IMR-90 (cell line): ENCODE data around the gene FBXL20. TPM values are rescaled to one million over a fixed set of nuclear protein-coding genes. Genes with fewer than 3 reads are reported as not detected.

Experiments
- ATAC-seq: fragments of 200-7000 bp; cut with Tn5 transposase; 2 replicates; pipeline ENCODE4 v1.9.1; 2020; ENCODE audit warnings: low read depth, mild to moderate bottlenecking, moderate library complexity
- BruUV-seq: library from RNA; stranded (reverse); fragments of 400-500 nt; replicated peaks from 2 replicates; lab custom pipeline; 2021; lab: Mats Ljungman, UMichigan
- CTCF ChIA-PET: fragments of 300-600 bp; formaldehyde crosslinking; extraction: SDS; loops from one replicate; lab custom pipeline; 2021; ENCODE audit warnings: antibody characterized with exemption; lab: Yijun Ruan, JAX
- POLR2A ChIA-PET: fragments of 300-600 bp; sonication (Branson Sonifier 250); formaldehyde crosslinking; loops from one replicate; lab custom pipeline; 2022; ENCODE audit warnings: antibody characterized with exemption; ENCODE audit not compliant: unreplicated experiment; lab: Charles Lee
- DNase-seq: peaks from one replicate; pipeline ENCODE4 v3.0.0; 2013
- H2AFZ ChIP-seq: replicated peaks from 2 replicates; pipeline ENCODE3; 2013; ENCODE audit warnings: low read length, mild to moderate bottlenecking; ENCODE audit not compliant: poor library complexity
- H2AK5ac ChIP-seq: 2 replicates; pipeline ENCODE4 v1.6.1; 2013; ENCODE audit warnings: low read depth, low read length, inconsistent platforms
- H2AK9ac ChIP-seq: replicated peaks from 2 replicates; pipeline ENCODE3; 2013; ENCODE audit warnings: mild to moderate bottlenecking, low read depth, low read length, moderate library complexity; ENCODE audit not compliant: poor library complexity
- H2BK120ac ChIP-seq: 2 replicates; pipeline ENCODE4 v1.6.1; 2013; ENCODE audit warnings: low read depth, low read length, inconsistent platforms
- H2BK15ac ChIP-seq: 3 replicates; pipeline ENCODE4 v1.6.1; 2013; ENCODE audit warnings: low read depth, low read length, inconsistent platforms
- H2BK20ac ChIP-seq: 2 replicates; pipeline ENCODE4 v1.6.1; 2013; ENCODE audit warnings: low read depth, mild to moderate bottlenecking, inconsistent platforms, low read length, moderate library complexity
- H2BK5ac ChIP-seq: 2 replicates; pipeline ENCODE4 v1.6.1; 2013; ENCODE audit warnings: mild to moderate bottlenecking, low read depth, low read length, inconsistent platforms; ENCODE audit not compliant: poor library complexity, severe bottlenecking
- H3K14ac ChIP-seq: replicated peaks from 2 replicates; pipeline ENCODE4 v1.6.1; 2013; ENCODE audit warnings: low read depth, low read length, inconsistent platforms
- H3K18ac ChIP-seq: 2 replicates; pipeline ENCODE4 v1.6.1; 2013; ENCODE audit warnings: low read depth, low read length, control low read depth
- H3K23ac ChIP-seq: 2 replicates; pipeline ENCODE4 v1.6.1; 2013; ENCODE audit warnings: low read depth, low read length, inconsistent platforms
- H3K27ac ChIP-seq: 2 replicates; pipeline ENCODE4 v1.5.1; 2013; ENCODE audit warnings: mild to moderate bottlenecking, control low read depth, low read length; ENCODE audit not compliant: insufficient read depth
- H3K27me3 ChIP-seq: 2 replicates; pipeline ENCODE4 v1.6.1; 2013; ENCODE audit warnings: low read length; ENCODE audit not compliant: control insufficient read depth, insufficient read depth
- H3K36me3 ChIP-seq: 2 replicates; pipeline ENCODE4 v1.6.1; 2013; ENCODE audit warnings: low read length, mixed read lengths; ENCODE audit not compliant: control insufficient read depth, insufficient read depth
- H3K4ac ChIP-seq: 2 replicates; pipeline ENCODE4 v1.6.1; 2013; ENCODE audit warnings: low read depth, low read length, inconsistent platforms
- H3K4me1 ChIP-seq: 2 replicates; pipeline ENCODE4 v1.6.1; 2013; ENCODE audit warnings: low read length, mixed read lengths; ENCODE audit not compliant: control insufficient read depth, insufficient read depth
- H3K4me2 ChIP-seq: 2 replicates; pipeline ENCODE4 v1.6.1; 2013; ENCODE audit warnings: low read depth, mild to moderate bottlenecking, control low read depth, low read length, moderate library complexity
- H3K4me3 ChIP-seq: 2 replicates; pipeline ENCODE4 v1.5.1; 2013; ENCODE audit warnings: low read depth, mild to moderate bottlenecking, control low read depth, low read length, moderate library complexity; ENCODE audit not compliant: insufficient read depth
- H3K56ac ChIP-seq: 2 replicates; pipeline ENCODE4 v1.6.1; 2013; ENCODE audit warnings: low read length, inconsistent platforms; ENCODE audit not compliant: insufficient read depth; ENCODE audit errors: extremely low read depth
- H3K79me1 ChIP-seq, 2 experiments: 2 replicates each; pipeline ENCODE4 v1.6.1; 2013; ENCODE audit warnings: low read length in 2 of 2, inconsistent platforms in 1 of 2, low read depth in 1 of 2
- H3K9ac ChIP-seq: 2 replicates; pipeline ENCODE4 v1.6.1; 2013; ENCODE audit warnings: low read depth, low read length, control low read depth
- H3K9me1 ChIP-seq: 2 replicates; pipeline ENCODE4 v1.6.1; 2013; ENCODE audit warnings: low read length, inconsistent platforms; ENCODE audit not compliant: insufficient read depth
- H3K9me3 ChIP-seq: 2 replicates; pipeline ENCODE4 v1.6.1; 2013; ENCODE audit warnings: low read length; ENCODE audit not compliant: control insufficient read depth, insufficient read depth
- H4K20me1 ChIP-seq: 2 replicates; pipeline ENCODE4 v1.6.1; 2013; ENCODE audit warnings: low read length, inconsistent platforms; ENCODE audit not compliant: insufficient read depth
- H4K5ac ChIP-seq: 2 replicates; pipeline ENCODE4 v1.6.1; 2013; ENCODE audit warnings: mild to moderate bottlenecking, low read depth, low read length, control low read depth
- H4K8ac ChIP-seq, 2 experiments: 2 replicates each; pipeline ENCODE4 v1.6.1; 2013; ENCODE audit warnings: low read depth in 2 of 2, low read length in 2 of 2, control low read depth in 1 of 2, inconsistent platforms in 1 of 2
- H4K91ac ChIP-seq: 2 replicates; pipeline ENCODE4 v1.6.1; 2013; ENCODE audit warnings: low read depth, low read length, inconsistent platforms; ENCODE audit not compliant: insufficient read depth
- CEBPB ChIP-seq: IDR thresholded peaks from 2 replicates; pipeline ENCODE4 v1.6.1; 2012; ENCODE audit warnings: low read depth, low read length, improper control_type of control experiment
- FOS ChIP-seq: fragments of 150-350 bp; IDR thresholded peaks from 2 replicates; pipeline ENCODE4 v1.6.1; 2016; ENCODE audit warnings: low read depth, low read length
- RAD21 ChIP-seq: IDR thresholded peaks from 2 replicates; pipeline ENCODE4 v1.6.1; 2012; ENCODE audit warnings: low read length, improper control_type of control experiment
- RFX5 ChIP-seq: IDR thresholded peaks from 2 replicates; pipeline ENCODE4 v1.8.0; 2012; ENCODE audit warnings: low read depth, mild to moderate bottlenecking, low read length, moderate library complexity
- WGBS, 2 experiments: methylation state at CpG; one replicate each; pipeline versions ENCODE4 v1.1.5 to v1.1.7; 2013; ENCODE audit warnings: missing lambda C conversion rate in 2 of 2; ENCODE audit not compliant: insufficient read length in 1 of 2; ENCODE audit errors: extremely low coverage in 2 of 2; 5-methylcytosine and 5-hydroxymethylcytosine counted together
- dilution Hi-C: fragments of 300-500 bp; cut with HindIII; formaldehyde crosslinking; loops from one replicate; pipeline ENCODE4 v1.14.3; 2018; ENCODE audit warnings: low sequenced_read_pairs; ENCODE audit not compliant: unreplicated experiment
- in situ Hi-C: fragments of 300-500 bp; cut with MboI; formaldehyde crosslinking; loops from 3 replicates; pipeline ENCODE4 v1.14.3; 2019; ENCODE audit warnings: low sequenced_read_pairs, inconsistent platforms, mixed read lengths
- intact Hi-C: fragments of 100-400 bp; cut with micrococcal nuclease; formaldehyde crosslinking; loops from 2 replicates; pipeline ENCODE4 v1.10.0; 2022
- polyA plus RNA-seq, 3 experiments: library from polyadenylated mRNA; depleted of rRNA; stranded (reverse); fragments of >200 nt; gene quantifications; 2 replicates each; pipeline ENCODE4 v1.2.3, GENCODE V29; 2012; ENCODE audit warnings: low replicate concordance in 1 of 3
- total RNA-seq: library from RNA; depleted of rRNA; stranded (reverse); fragments of >200 nt; gene quantifications from 2 replicates; pipeline ENCODE4 v1.2.3, GENCODE V29; 2012

Gene FBXL20
- total and polyA plus RNA-seq, 2 of the 4 experiments (the other 2 are of a cell fraction): 4.1 to 13.8 TPM

DNA sequence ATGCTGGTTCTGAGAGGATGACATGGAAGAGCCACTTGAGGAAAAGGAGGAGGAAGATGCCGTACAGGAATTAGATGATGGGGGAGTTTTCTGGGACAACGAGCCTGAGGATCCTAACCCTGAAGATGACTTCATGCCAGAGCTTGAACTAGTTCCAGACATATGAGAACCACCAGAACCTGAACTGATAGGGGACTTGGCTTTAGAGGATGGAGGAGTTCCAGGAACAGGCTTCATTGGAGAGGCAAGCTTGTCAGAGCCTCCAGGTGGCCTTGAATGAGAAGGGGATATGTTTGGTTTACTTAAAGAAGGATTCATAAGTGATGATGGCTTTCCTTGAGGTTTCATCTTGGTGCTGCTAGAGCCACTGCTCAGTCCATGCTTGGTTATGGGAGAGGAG is 6.9 kb upstream of the FBXL20 start:
- no peak for ATAC-seq
- Histone ChIP-seq H4K5ac (no peak overlapping the region), H3K4me2 (no peak overlapping the region), H3K4me3 (no peak overlapping the region), H3K27ac (no peak overlapping the region), H3K18ac (no peak overlapping the region), H3K14ac (no peak overlapping the region), H4K8ac (no peak overlapping the region), H3K9ac (no peak overlapping the region), H2BK20ac (no peak overlapping the region), H4K20me1 (no peaks in the 10 kb centered on the region; the same call in 1 of the 2 replicates), H2AK5ac (no peak overlapping the region), H3K27me3 (no peaks in the 10 kb centered on the region), H3K79me1 (peaks cover 5 to 26% of the 10 kb centered on the region in 2 experiments; a peak in 3 of 4 replicates), H3K9me1 (peaks cover 3% of the 10 kb centered on the region; the same call in 1 of the 2 replicates), H4K91ac (no peak overlapping the region), H3K4ac (no peak overlapping the region), H3K36me3 (peaks cover 41% of the 10 kb centered on the region), H2BK5ac (no peak overlapping the region), H3K9me3 (no peaks in the 10 kb centered on the region), H2AFZ (no peak overlapping the region), H3K56ac (no peak overlapping the region), H2AK9ac (no peak overlapping the region), H2BK15ac (no peak overlapping the region), H3K4me1 (peaks cover 6% of the 10 kb centered on the region), H3K23ac (no peak overlapping the region), H2BK120ac (no peak overlapping the region)
- 100% methylated on average over 2 of the region's 2 CpGs; no CpG with 5 or more reads in 1 of the 2 experiments for WGBS, 2 experiments
- intact Hi-C loops: no loop called here
- no TSS peak for BruUV-seq
- TF ChIP-seq RFX5 (no peak), RAD21 (no peak), CEBPB (no peak), FOS (no peak)
- ChIA-PET POLR2A (no interaction called here), CTCF (no interaction called here)
- in situ Hi-C loops: loop anchor here (10.0 kb wide), 1 partner anchor 134 kb away; no protein-coding TSS in a partner anchor
- dilution Hi-C loops: no loop called here
- no peak for DNase-seq
